Measurements from ENCODE around the gene SERGEF.
A peak's percentile ranks its signal among the peaks of the same experiment; 100 is the strongest.

The SERGEF gene

DNA sequence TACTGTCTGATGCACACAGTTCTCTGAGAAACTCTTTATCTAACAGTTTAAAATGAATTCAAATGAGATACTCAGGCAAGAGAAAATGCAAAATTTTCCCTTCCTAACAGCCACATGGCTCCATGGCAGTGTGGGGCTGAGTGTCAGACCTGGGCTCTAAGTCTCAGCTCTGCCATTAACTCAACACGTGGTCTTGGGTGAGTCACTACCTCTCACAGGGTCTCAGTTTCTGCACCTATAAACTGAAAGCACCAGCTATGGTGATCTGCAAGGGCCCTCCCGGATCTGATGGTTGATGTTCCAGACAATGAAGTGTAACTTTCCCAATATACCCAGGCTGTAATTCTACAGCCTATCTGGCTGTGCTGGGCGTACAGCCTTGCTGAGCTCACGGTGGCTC is 207.8 kb downstream of the SERGEF start:
- H3K27ac ChIP-seq: no peak overlapping the region
- TF ChIP-seq, protein P1, sequence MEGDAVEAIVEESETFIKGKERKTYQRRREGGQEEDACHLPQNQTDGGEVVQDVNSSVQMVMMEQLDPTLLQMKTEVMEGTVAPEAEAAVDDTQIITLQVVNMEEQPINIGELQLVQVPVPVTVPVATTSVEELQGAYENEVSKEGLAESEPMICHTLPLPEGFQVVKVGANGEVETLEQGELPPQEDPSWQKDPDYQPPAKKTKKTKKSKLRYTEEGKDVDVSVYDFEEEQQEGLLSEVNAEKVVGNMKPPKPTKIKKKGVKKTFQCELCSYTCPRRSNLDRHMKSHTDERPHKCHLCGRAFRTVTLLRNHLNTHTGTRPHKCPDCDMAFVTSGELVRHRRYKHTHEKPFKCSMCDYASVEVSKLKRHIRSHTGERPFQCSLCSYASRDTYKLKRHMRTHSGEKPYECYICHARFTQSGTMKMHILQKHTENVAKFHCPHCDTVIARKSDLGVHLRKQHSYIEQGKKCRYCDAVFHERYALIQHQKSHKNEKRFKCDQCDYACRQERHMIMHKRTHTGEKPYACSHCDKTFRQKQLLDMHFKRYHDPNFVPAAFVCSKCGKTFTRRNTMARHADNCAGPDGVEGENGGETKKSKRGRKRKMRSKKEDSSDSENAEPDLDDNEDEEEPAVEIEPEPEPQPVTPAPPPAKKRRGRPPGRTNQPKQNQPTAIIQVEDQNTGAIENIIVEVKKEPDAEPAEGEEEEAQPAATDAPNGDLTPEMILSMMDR (conservative IDR thresholded peaks at IDR 0.05): no peak
- no peak for TF ChIP-seq ZFX (IDR thresholded peaks at IDR 0.05)

DNA sequence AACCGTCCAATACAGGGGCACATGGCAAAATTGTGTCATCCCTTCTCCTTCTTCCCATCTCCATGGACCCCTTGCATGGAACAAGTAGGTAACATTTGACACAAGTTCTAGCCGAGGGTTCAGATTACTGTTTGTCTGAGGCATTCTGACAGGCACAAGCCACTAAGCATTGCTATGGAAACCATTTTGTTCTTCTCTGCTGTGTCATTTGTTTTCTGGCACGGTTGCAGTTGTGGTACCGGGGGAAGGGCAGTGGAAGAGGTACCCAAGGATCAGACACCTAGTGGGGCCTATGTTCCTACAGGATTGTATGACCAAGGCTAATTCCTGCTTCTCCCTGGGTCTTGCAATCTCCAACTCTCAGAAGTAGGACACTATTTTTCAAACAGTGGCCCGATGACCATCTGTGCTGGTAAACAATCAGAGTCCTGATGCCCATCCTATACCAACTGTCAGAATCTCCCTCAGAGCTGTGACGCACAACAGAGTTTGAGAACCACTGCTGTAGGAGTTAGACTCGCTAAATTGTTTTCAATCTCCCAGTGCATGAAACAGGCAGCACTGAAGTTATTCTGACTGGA is 209.0 kb downstream of the SERGEF start:
- 0 out of 2 replicates have a peak, but pooled peaks have one; percentile 15 for TF ChIP-seq ZFX (IDR thresholded peaks at IDR 0.05)
- TF ChIP-seq, protein P1 (conservative IDR thresholded peaks at IDR 0.05): no peak

DNA sequence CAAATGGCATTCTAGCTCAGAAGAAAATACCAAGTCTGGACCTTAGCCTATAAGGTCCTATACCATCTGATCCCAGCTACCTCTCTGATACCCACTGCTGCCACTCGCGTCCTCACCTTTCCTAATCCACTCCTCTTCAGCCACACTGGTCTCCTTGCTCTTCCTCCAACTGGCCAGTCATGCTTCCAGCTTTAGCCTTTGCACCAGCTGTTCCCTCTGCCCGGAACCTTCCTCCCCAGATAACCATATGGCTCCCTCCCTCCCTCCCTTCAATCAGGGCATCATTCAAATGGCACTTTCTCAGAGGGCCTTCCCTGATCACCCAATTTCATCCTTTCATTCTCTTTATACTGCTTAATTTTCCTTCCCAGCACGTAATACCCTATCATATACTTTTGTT is 210.4 kb downstream of the SERGEF start:
- TF ChIP-seq ZFX (IDR thresholded peaks at IDR 0.05): no peak
- TF ChIP-seq, protein P1 (conservative IDR thresholded peaks at IDR 0.05): no peak
- H3K27ac ChIP-seq: no peak overlapping the region

More for the DNA sequence above, 209.0 kb downstream of the SERGEF start:
- no peak overlapping the region for H3K27ac ChIP-seq

DNA sequence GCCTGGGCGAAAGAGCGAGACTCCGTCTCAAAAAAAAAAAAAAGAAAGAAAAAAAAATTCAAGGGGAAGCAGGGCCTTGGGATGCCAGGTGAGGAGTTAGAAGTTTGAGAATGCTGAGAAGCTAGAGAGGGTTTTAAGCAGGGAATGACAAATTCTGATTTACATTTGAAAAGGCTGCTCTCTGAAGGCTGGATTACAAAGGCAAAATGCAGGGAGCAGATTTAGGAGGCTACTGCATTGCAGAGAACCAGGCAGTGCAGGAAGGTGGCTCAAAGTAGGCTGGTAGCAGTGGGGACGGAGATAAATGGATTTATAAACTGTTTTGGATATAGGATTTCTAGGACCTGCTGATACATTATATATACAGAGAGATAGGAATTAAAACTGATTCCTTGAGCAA is 211.7 kb downstream of the SERGEF start:
- no peak overlapping the region for H3K27ac ChIP-seq
- TF ChIP-seq, protein P1 (conservative IDR thresholded peaks at IDR 0.05): no peak
- TF ChIP-seq ZFX (IDR thresholded peaks at IDR 0.05): no peak

DNA sequence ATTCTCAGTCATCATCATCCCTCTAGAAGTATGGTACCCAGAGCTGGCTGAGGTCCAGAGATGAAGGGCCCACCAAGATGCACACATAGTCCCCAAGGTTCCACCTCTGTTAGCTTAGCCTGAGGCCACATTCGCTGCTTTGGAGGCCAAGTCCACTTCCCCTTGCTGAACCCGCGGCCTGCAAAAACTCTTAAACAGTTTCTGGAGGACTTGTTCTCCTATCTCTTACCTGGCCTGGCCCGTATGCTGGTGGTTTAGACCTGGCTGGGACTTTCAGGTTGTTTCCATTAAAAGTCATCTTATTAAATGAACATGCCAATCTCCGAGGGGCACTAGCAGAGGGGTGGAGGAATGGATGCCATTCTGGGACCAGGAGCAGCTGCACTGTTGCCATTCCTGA is 213.7 kb downstream of the SERGEF start:
- H3K27ac ChIP-seq: no peak overlapping the region
- TF ChIP-seq ZFX (IDR thresholded peaks at IDR 0.05): no peak
- TF ChIP-seq, protein P1 (conservative IDR thresholded peaks at IDR 0.05): no peak

DNA sequence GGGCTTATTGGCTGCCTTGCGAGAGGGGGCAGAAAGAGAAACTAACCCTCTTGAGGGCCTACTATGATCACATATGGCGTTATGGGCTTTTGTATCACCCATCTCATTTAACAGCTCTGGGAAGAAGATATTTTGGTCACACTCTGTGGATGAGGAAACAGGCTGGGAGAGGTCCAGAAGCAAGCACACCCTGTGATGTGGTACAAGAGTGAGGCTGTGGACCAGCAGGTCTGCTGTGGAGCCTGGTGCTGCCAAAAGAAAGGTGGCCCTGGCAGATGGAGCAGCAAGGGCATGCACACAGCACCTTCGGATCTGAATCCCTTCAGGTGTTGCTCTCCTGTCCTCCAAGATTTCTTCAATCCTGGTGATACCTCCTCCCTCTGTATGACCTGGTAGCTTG is 214.1 kb downstream of the SERGEF start:
- H3K27ac ChIP-seq: no peak overlapping the region
- TF ChIP-seq, protein P1 (conservative IDR thresholded peaks at IDR 0.05): no peak
- no peak for TF ChIP-seq ZFX (IDR thresholded peaks at IDR 0.05)

DNA sequence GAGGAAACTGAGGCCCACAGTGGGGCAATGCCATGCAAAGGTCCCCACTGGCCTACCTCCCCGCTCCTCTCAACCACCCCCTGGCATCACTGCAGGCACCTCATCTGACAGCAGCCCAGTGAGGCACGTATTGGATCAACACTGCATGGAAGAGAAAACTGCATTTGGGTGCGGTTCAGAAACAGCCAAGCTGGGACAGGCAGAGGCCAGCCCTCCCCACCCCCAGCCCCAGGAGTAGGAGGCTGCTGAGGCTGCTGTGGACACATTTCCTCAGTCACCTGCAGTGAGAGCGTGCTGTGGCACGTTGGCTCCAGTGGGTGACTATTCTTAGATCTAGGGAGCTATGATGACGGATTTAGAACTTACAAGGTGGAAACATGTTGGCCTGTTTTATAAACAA is 214.6 kb downstream of the SERGEF start:
- no peak overlapping the region for H3K27ac ChIP-seq

More for the DNA sequence above, 214.6 kb downstream of the SERGEF start:
- TF ChIP-seq, protein P1 (conservative IDR thresholded peaks at IDR 0.05): no peak
- no peak for TF ChIP-seq ZFX (IDR thresholded peaks at IDR 0.05)
